Activated B cell treated with CpG ODN at 0.5 μM for 24 hours (primary cell): ENCODE data around the gene C16orf78. TPM values are rescaled to one million over a fixed set of nuclear protein-coding genes. Genes with fewer than 3 reads are reported as not detected.

Source experiments
- ATAC-seq: fragments of 200-7000 bp; cut with Tn5 transposase; one replicate; pipeline ENCODE4 v1.10.0; 2021; ENCODE audit warnings: low read depth, mild to moderate bottlenecking, moderate library complexity
- CTCF ChIA-PET: fragments of 350-600 bp; sonication (Branson Sonifier 250); formaldehyde crosslinking; loops from one replicate; lab custom pipeline; 2021; ENCODE audit warnings: antibody characterized with exemption; lab: Charles Lee
- POLR2A ChIA-PET: fragments of 350-600 bp; sonication (Branson Sonifier 250); formaldehyde crosslinking; loops from one replicate; lab custom pipeline; 2021; ENCODE audit warnings: antibody characterized with exemption; lab: Charles Lee
- DNase-seq: peaks from one replicate; pipeline ENCODE4 v3.0.0; 2022
- H3K27ac Mint-ChIP-seq: one replicate; pipeline ENCODE4 v1.8.0; 2020; ENCODE audit warnings: mixed read lengths
- H3K27me3 Mint-ChIP-seq: one replicate; pipeline ENCODE4 v1.8.0; 2021; ENCODE audit warnings: mixed read lengths
- H3K36me3 Mint-ChIP-seq: one replicate; pipeline ENCODE4 v1.8.0; 2021; ENCODE audit warnings: low read depth, mixed read lengths
- H3K4me1 Mint-ChIP-seq: one replicate; pipeline ENCODE4 v1.8.0; 2021; ENCODE audit warnings: mixed read lengths
- H3K4me3 Mint-ChIP-seq: one replicate; pipeline ENCODE4 v1.8.0; 2020; ENCODE audit warnings: mild to moderate bottlenecking, mixed read lengths
- H3K9me3 Mint-ChIP-seq: one replicate; pipeline ENCODE4 v1.8.0; 2020; ENCODE audit warnings: mixed read lengths
- intact Hi-C: fragments of 100-400 bp; cut with micrococcal nuclease; formaldehyde crosslinking; loops from one replicate; pipeline ENCODE4 v1.15.1; 2024
- total RNA-seq: library from RNA; stranded (reverse); gene quantifications from 2 replicates; pipeline ENCODE4 v1.2.3, GENCODE V29; 2022
- TF ChIP-seq, protein P1 (sequence below): fragments of 200-600 bp; IDR thresholded peaks from one replicate; pipeline ENCODE4 v1.8.0; 2022; ENCODE audit warnings: antibody characterized with exemption, mild to moderate bottlenecking

C16orf78 gene
- total RNA-seq, 1 donor from 2014 or later = not detected

DNA sequence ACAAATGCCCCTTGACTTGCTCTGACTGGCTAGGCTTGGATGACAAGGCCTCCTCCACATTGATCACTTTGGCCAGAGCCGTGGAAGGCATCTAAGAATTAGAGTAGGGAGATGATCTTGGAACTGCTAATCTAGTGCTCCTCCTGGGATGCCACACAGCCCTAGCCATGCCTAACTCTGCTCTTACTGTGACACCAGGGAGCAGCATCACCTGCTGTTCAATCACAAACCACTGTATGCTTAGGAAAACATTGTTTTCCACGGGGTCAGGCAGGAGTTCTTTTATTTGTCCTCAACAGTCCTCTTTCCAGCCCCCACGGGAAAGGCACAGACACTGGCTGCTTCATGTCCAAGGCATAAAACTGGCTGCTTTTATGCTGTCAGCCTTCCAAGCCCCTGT lies 46.3 kb downstream of the C16orf78 start:
- Mint-ChIP-seq H3K9me3 (no peaks in the 10 kb centered on the region), H3K27me3 (no peaks in the 10 kb centered on the region), H3K27ac (no peak overlapping the region), H3K4me3 (no peak overlapping the region), H3K4me1 (no peaks in the 10 kb centered on the region), H3K36me3 (no peaks in the 10 kb centered on the region)
- DNase-seq = no peak
- TF ChIP-seq, protein P1, sequence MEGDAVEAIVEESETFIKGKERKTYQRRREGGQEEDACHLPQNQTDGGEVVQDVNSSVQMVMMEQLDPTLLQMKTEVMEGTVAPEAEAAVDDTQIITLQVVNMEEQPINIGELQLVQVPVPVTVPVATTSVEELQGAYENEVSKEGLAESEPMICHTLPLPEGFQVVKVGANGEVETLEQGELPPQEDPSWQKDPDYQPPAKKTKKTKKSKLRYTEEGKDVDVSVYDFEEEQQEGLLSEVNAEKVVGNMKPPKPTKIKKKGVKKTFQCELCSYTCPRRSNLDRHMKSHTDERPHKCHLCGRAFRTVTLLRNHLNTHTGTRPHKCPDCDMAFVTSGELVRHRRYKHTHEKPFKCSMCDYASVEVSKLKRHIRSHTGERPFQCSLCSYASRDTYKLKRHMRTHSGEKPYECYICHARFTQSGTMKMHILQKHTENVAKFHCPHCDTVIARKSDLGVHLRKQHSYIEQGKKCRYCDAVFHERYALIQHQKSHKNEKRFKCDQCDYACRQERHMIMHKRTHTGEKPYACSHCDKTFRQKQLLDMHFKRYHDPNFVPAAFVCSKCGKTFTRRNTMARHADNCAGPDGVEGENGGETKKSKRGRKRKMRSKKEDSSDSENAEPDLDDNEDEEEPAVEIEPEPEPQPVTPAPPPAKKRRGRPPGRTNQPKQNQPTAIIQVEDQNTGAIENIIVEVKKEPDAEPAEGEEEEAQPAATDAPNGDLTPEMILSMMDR = no peak
- ChIA-PET CTCF (no interaction called here), POLR2A (no interaction called here)
- intact Hi-C loops = no loop called here
- ATAC-seq = no peak

DNA sequence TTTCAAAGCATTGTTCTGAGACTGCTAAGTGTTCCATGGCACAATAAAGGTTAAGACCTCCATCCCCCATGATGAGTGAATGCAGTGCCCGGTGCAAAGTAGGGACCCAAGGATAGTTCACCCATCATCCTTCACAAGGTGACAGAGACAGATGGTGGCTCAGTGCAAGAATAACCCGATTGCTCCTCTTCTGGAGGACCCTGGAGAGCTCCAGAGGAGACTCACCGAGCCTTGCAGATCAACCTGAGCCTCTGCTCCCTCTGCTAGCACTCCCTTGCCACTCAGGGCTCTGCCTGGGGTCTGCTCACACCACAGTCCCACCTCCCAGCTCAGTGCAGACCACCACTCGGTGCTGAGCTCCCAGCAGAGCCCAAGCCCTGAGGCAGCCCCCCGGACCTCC lies 49.3 kb downstream of the C16orf78 start:
- CTCF ChIA-PET = no interaction called here
- DNase-seq (no peak), ATAC-seq (no peak)
- H3K4me1 Mint-ChIP-seq = no peaks in the 10 kb centered on the region
- no peaks in the 10 kb centered on the region for H3K9me3 Mint-ChIP-seq
- H3K4me3 Mint-ChIP-seq = no peak overlapping the region
- H3K36me3 Mint-ChIP-seq = no peaks in the 10 kb centered on the region
- no peaks in the 10 kb centered on the region for H3K27me3 Mint-ChIP-seq
- intact Hi-C loops = no loop called here
- POLR2A ChIA-PET = no interaction called here
- H3K27ac Mint-ChIP-seq = no peak overlapping the region
- TF ChIP-seq, protein P1 = no peak

DNA sequence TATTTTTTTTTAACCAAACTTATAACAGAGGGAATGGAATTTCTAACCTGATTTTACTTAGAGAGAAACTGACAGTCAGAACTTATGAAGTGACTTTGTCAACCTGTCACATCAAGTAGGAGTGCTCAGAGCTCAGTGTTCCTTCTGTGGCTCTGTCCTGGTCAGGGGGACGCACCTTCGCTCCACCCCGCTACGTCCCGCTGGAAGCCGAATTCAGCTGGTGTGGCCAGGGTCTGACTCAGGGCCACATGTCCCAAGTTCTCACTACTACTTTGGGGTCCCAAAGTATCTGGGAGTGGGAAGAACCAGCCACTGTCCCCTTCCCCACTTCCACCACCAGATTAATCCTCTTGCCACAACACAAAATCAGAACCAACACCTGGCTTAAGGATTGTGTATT lies 51.4 kb downstream of the C16orf78 start:
- no peak for ATAC-seq
- no peak for DNase-seq
- POLR2A ChIA-PET = no interaction called here
- Mint-ChIP-seq H3K4me1 (no peaks in the 10 kb centered on the region), H3K27me3 (no peaks in the 10 kb centered on the region), H3K4me3 (no peak overlapping the region), H3K27ac (no peak overlapping the region), H3K36me3 (no peaks in the 10 kb centered on the region), H3K9me3 (peaks cover 5% of the 10 kb centered on the region)
- TF ChIP-seq, protein P1 = no peak
- CTCF ChIA-PET = no interaction called here
- intact Hi-C loops = no loop called here

DNA sequence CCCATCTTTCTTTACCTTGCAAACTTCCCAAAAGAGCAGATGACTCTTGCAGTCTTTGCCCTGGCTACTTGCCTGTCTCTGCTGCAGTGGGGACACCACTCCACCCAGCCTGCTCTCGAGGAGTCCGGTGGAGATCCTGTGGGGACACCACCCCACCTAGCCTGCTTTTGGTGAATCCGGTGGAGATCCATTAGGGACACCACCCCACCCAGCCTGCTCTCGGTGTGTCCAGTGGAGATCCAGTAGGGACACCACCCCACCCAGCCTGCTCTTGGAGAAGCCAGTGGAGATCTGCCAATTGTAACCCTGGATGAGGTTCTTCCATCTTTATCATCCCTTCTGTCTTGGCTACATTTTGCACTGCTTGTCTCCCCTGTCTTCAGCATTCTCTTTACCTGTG lies 54.2 kb downstream of the C16orf78 start:
- CTCF ChIA-PET = no interaction called here
- Mint-ChIP-seq H3K4me3 (no peak overlapping the region), H3K27ac (no peak overlapping the region), H3K4me1 (no peaks in the 10 kb centered on the region), H3K36me3 (no peaks in the 10 kb centered on the region), H3K9me3 (peaks cover 5% of the 10 kb centered on the region), H3K27me3 (no peaks in the 10 kb centered on the region)
- DNase-seq (no peak), ATAC-seq (no peak)
- POLR2A ChIA-PET = no interaction called here
- TF ChIP-seq, protein P1 = no peak
- intact Hi-C loops = no loop called here

DNA sequence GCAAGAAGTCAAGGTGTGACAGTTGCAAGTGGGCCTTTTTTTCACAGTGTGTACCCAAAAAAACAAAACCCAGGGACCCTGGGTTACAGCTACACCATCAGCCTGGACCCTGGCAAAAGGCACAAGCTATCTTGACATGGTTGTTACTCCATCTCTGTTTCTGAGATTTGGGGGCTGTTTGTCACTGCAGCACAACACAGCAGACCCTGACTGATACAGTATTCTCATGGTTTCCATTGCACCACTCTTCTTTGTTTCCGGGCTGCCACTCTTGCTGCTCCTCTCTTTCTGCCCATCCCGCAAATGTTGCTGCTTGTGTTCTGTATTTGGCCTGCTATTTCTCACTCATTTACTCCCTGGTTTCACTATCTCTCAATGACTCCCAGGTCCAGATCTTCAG lies 55.2 kb downstream of the C16orf78 start:
- TF ChIP-seq, protein P1 = no peak
- POLR2A ChIA-PET = no interaction called here

More for the DNA sequence above, 55.2 kb downstream of the C16orf78 start:
- DNase-seq = no peak
- H3K9me3 Mint-ChIP-seq = peaks cover 5% of the 10 kb centered on the region
- ATAC-seq = no peak
- H3K36me3 Mint-ChIP-seq = no peaks in the 10 kb centered on the region
- intact Hi-C loops = no loop called here
- H3K27me3 Mint-ChIP-seq = no peaks in the 10 kb centered on the region
- H3K27ac Mint-ChIP-seq = no peak overlapping the region
- CTCF ChIA-PET = no interaction called here
- H3K4me1 Mint-ChIP-seq = no peaks in the 10 kb centered on the region
- H3K4me3 Mint-ChIP-seq = no peak overlapping the region
